ENCODE data around the gene ROBO2.

ROBO2 gene

GRCh38 chr3:77262361-77262760 lies 222.5 kb downstream of the ROBO2 start:
- H3K27me3 ChIP-seq (replicated peaks): no peaks in the 10 kb centered on the region
- H3K36me3 ChIP-seq (replicated peaks): no peaks in the 10 kb centered on the region
- no peak for TF ChIP-seq CTCF (IDR thresholded peaks at IDR 0.05; ENCODE audit: low read depth, low read length, missing control alignments)
- no peak overlapping the region for H3K27ac ChIP-seq
- in situ Hi-C loops (cut with HindIII; ENCODE audit: low pct_ligation_motif_present, low sequenced_read_pairs): no loop called here
- H3K4me3 ChIP-seq (ENCODE audit: low read depth, low read length): no peak overlapping the region
- no peak for DNase-seq

- H3K27me3 ChIP-seq (replicated peaks): no peaks in the 10 kb centered on the region
- no peak overlapping the region for H3K27ac ChIP-seq
- DNase-seq: no peak
- in situ Hi-C loops (cut with HindIII; ENCODE audit: low pct_ligation_motif_present, low sequenced_read_pairs): no loop called here
- TF ChIP-seq CTCF (IDR thresholded peaks at IDR 0.05; ENCODE audit: low read depth, low read length, missing control alignments): no peak
- no peaks in the 10 kb centered on the region for H3K36me3 ChIP-seq (replicated peaks)
- H3K4me3 ChIP-seq (ENCODE audit: low read depth, low read length): no peak overlapping the region
Observed at GRCh38 chr3:77267589-77267988, 227.7 kb downstream of the ROBO2 start.

GRCh38 chr3:77271306-77271705 lies 231.4 kb downstream of the ROBO2 start:
- no peak for DNase-seq
- Histone ChIP-seq H3K36me3 (replicated peaks) (no peaks in the 10 kb centered on the region), H3K27ac (no peak overlapping the region), H3K27me3 (replicated peaks) (no peaks in the 10 kb centered on the region), H3K4me3 (ENCODE audit: low read depth, low read length) (no peak overlapping the region)
- in situ Hi-C loops (cut with HindIII; ENCODE audit: low pct_ligation_motif_present, low sequenced_read_pairs): no loop called here
- TF ChIP-seq CTCF (IDR thresholded peaks at IDR 0.05; ENCODE audit: low read depth, low read length, missing control alignments): no peak

- H3K36me3 ChIP-seq (replicated peaks): no peaks in the 10 kb centered on the region
- DNase-seq: no peak
- no peak overlapping the region for H3K27ac ChIP-seq
- TF ChIP-seq CTCF (IDR thresholded peaks at IDR 0.05; ENCODE audit: low read depth, low read length, missing control alignments): no peak
- H3K27me3 ChIP-seq (replicated peaks): no peaks in the 10 kb centered on the region
- in situ Hi-C loops (cut with HindIII; ENCODE audit: low pct_ligation_motif_present, low sequenced_read_pairs): no loop called here
- H3K4me3 ChIP-seq (ENCODE audit: low read depth, low read length): no peak overlapping the region
Observed at GRCh38 chr3:77271711-77272110, 231.8 kb downstream of the ROBO2 start.

GRCh38 chr3:77279276-77279675 lies 239.4 kb downstream of the ROBO2 start:
- H3K27ac ChIP-seq: no peak overlapping the region
- H3K4me3 ChIP-seq (ENCODE audit: low read depth, low read length): no peak overlapping the region
- no peak for TF ChIP-seq CTCF (IDR thresholded peaks at IDR 0.05; ENCODE audit: low read depth, low read length, missing control alignments)
- in situ Hi-C loops (cut with HindIII; ENCODE audit: low pct_ligation_motif_present, low sequenced_read_pairs): no loop called here
- DNase-seq: no peak
- H3K36me3 ChIP-seq (replicated peaks): no peaks in the 10 kb centered on the region
- H3K27me3 ChIP-seq (replicated peaks): no peaks in the 10 kb centered on the region

- in situ Hi-C loops (cut with HindIII; ENCODE audit: low pct_ligation_motif_present, low sequenced_read_pairs): no loop called here
- DNase-seq: no peak
- H3K27me3 ChIP-seq (replicated peaks): no peaks in the 10 kb centered on the region
- no peak overlapping the region for H3K27ac ChIP-seq
- no peaks in the 10 kb centered on the region for H3K36me3 ChIP-seq (replicated peaks)
- H3K4me3 ChIP-seq (ENCODE audit: low read depth, low read length): no peak overlapping the region
- no peak for TF ChIP-seq CTCF (IDR thresholded peaks at IDR 0.05; ENCODE audit: low read depth, low read length, missing control alignments)
Observed at GRCh38 chr3:77281721-77282120, 241.8 kb downstream of the ROBO2 start.
